Karpas-422 (cell line): ENCODE data around the gene QRICH2. TPM values are rescaled to one million over a fixed set of nuclear protein-coding genes. Genes with fewer than 3 reads are reported as not detected.
"Not testable (repeated sequence)": the region's sequence is repeated elsewhere in the genome, so short reads cannot be mapped to it uniquely, and the experiment has no call there.

ENCODE experiments used
- DNase-seq: peaks from one replicate; pipeline ENCODE4 v3.0.0-alpha.2; 2015
- H2AFZ ChIP-seq: fragments of 200-600 bp; sonication (generic); 2 replicates; pipeline ENCODE4 v1.6.1; 2014; ENCODE audit warnings: antibody characterized with exemption, low read length, mixed read lengths
- H3K27ac ChIP-seq: fragments of 200-600 bp; sonication (generic); 2 replicates; pipeline ENCODE4 v1.5.1; 2014; ENCODE audit warnings: mild to moderate bottlenecking, low read length, moderate library complexity
- H3K27me3 ChIP-seq: fragments of 200-600 bp; sonication (generic); 2 replicates; pipeline ENCODE4 v1.6.1; 2014; ENCODE audit warnings: low read length, mixed read lengths
- H3K36me3 ChIP-seq: fragments of 200-600 bp; sonication (generic); 2 replicates; pipeline ENCODE4 v1.6.1; 2014; ENCODE audit warnings: low read length, mixed read lengths; ENCODE audit not compliant: insufficient read depth
- H3K4me1 ChIP-seq: fragments of 200-600 bp; sonication (generic); 2 replicates; pipeline ENCODE4 v1.6.1; 2014; ENCODE audit warnings: mild to moderate bottlenecking, low read length, mixed read lengths
- H3K4me2 ChIP-seq: fragments of 200-600 bp; sonication (generic); 2 replicates; pipeline ENCODE4 v1.6.1; 2014; ENCODE audit warnings: low read length, low read depth, mild to moderate bottlenecking; ENCODE audit not compliant: poor library complexity, severe bottlenecking
- H3K4me3 ChIP-seq: fragments of 200-600 bp; sonication (generic); 2 replicates; pipeline ENCODE4 v1.5.1; 2014; ENCODE audit warnings: mild to moderate bottlenecking, antibody characterized with exemption, low read length, mixed read lengths
- H3K79me2 ChIP-seq: fragments of 200-600 bp; sonication (generic); 2 replicates; pipeline ENCODE4 v1.6.1; 2014; ENCODE audit warnings: mild to moderate bottlenecking, low read length, mixed read lengths
- H3K9ac ChIP-seq: fragments of 200-600 bp; sonication (generic); 2 replicates; pipeline ENCODE4 v1.6.0; 2014; ENCODE audit warnings: low read length
- H3K9me2 ChIP-seq: fragments of 200-600 bp; sonication (generic), shearing (Covaris generic); replicated peaks from 2 replicates; pipeline ENCODE4 v1.6.0; 2014; ENCODE audit warnings: mild to moderate bottlenecking, low read length, moderate library complexity; ENCODE audit not compliant: insufficient read depth
- H3K9me3 ChIP-seq: fragments of 300-700, 200-600 bp; sonication (generic); 2 replicates; pipeline ENCODE4 v1.6.1; 2014; ENCODE audit warnings: low read length, mixed read lengths
- H4K20me1 ChIP-seq: fragments of 200-600 bp; sonication (generic); 2 replicates; pipeline ENCODE4 v1.6.1; 2014; ENCODE audit warnings: mild to moderate bottlenecking, antibody characterized with exemption, low read length, low read depth; ENCODE audit not compliant: insufficient read depth
- total RNA-seq: library from RNA; depleted of rRNA; stranded (reverse); fragments of >200 nt; shearing (Covaris generic); gene quantifications from 2 replicates; pipeline ENCODE4 v1.2.3, GENCODE V29; 2014; ENCODE audit warnings: low replicate concordance

QRICH2 gene
- total RNA-seq, 1 experiment from 2014 or later: 3.1 TPM

- no peak overlapping the region for H3K4me2 ChIP-seq
Observed at GRCh38 chr17:76237859-76238313, 70.2 kb downstream of the QRICH2 start.

DNA sequence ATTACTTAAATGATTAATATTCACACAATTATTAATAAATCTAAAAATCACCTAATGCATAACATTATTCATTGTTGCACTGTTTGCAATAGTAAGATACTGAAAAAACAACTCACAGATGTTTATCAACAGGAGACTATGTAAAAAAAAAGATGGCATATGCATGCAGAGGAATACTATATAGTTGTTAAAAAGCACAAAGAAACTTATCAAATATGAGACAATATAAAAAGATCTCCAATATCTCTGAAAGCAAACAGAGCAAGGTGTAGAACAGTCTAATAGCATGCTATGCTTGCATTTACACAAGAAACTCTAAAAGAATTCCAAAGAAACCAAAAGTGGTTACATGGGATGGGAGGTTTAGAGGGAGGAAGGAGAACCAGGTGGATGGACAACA lies 71.5 kb downstream of the QRICH2 start:
- no peak for DNase-seq
- Histone ChIP-seq H3K79me2 (no peaks in the 10 kb centered on the region), H3K27ac (no peak overlapping the region), H2AFZ (no peak overlapping the region), H3K4me1 (no peaks in the 10 kb centered on the region), H4K20me1 (no peaks in the 10 kb centered on the region), H3K36me3 (no peaks in the 10 kb centered on the region), H3K4me2 (no peak overlapping the region), H3K9me2 (no peaks in the 10 kb centered on the region), H3K27me3 (no peaks in the 10 kb centered on the region), H3K9me3 (no peaks in the 10 kb centered on the region), H3K4me3 (no peak overlapping the region), H3K9ac (no peak overlapping the region)

More at GRCh38 chr17:76237859-76238313, 70.2 kb downstream of the QRICH2 start:
- H3K27ac ChIP-seq: no peak overlapping the region
- no peaks in the 10 kb centered on the region for H3K9me3 ChIP-seq
- no peaks in the 10 kb centered on the region for H3K79me2 ChIP-seq
- no peak overlapping the region for H2AFZ ChIP-seq
- no peaks in the 10 kb centered on the region for H3K9me2 ChIP-seq
- no peaks in the 10 kb centered on the region for H3K4me1 ChIP-seq
- DNase-seq: no peak
- H3K36me3 ChIP-seq: no peaks in the 10 kb centered on the region
- no peak overlapping the region for H3K4me3 ChIP-seq
- H3K27me3 ChIP-seq: no peaks in the 10 kb centered on the region
- no peaks in the 10 kb centered on the region for H4K20me1 ChIP-seq
- H3K9ac ChIP-seq: no peak overlapping the region

GRCh38 chr17:76235883-76236282 lies 72.2 kb downstream of the QRICH2 start:
- Histone ChIP-seq H3K79me2 (no peaks in the 10 kb centered on the region), H2AFZ (no peak overlapping the region), H3K36me3 (no peaks in the 10 kb centered on the region), H3K9me3 (no peaks in the 10 kb centered on the region), H3K4me2 (no peak overlapping the region), H3K27me3 (no peaks in the 10 kb centered on the region), H3K9ac (no peak overlapping the region), H3K4me3 (no peak overlapping the region), H3K4me1 (no peaks in the 10 kb centered on the region), H4K20me1 (no peaks in the 10 kb centered on the region), H3K9me2 (no peaks in the 10 kb centered on the region), H3K27ac (no peak overlapping the region)
- no peak for DNase-seq

- H3K36me3 ChIP-seq: no peaks in the 10 kb centered on the region
- H3K4me2 ChIP-seq: no peak overlapping the region
- no peak overlapping the region for H3K9ac ChIP-seq
- H2AFZ ChIP-seq: no peak overlapping the region
- H3K79me2 ChIP-seq: no peaks in the 10 kb centered on the region
- no peak for DNase-seq
- H3K27ac ChIP-seq: no peak overlapping the region
- H3K9me2 ChIP-seq: no peaks in the 10 kb centered on the region
- H3K9me3 ChIP-seq: no peaks in the 10 kb centered on the region
- no peaks in the 10 kb centered on the region for H3K4me1 ChIP-seq
- no peak overlapping the region for H3K4me3 ChIP-seq
- no peaks in the 10 kb centered on the region for H3K27me3 ChIP-seq
- H4K20me1 ChIP-seq: no peaks in the 10 kb centered on the region
Observed at GRCh38 chr17:76234354-76234679, 73.8 kb downstream of the QRICH2 start.

GRCh38 chr17:76233588-76234353 lies 74.3 kb downstream of the QRICH2 start:
- H3K27ac ChIP-seq: no peak overlapping the region
- H3K4me3 ChIP-seq: no peak overlapping the region
- no peaks in the 10 kb centered on the region for H3K79me2 ChIP-seq
- H3K4me2 ChIP-seq: no peak overlapping the region
- H3K36me3 ChIP-seq: no peaks in the 10 kb centered on the region
- no peaks in the 10 kb centered on the region for H4K20me1 ChIP-seq
- no peak overlapping the region for H3K9ac ChIP-seq
- no peaks in the 10 kb centered on the region for H3K4me1 ChIP-seq
- H2AFZ ChIP-seq: no peak overlapping the region
- H3K9me3 ChIP-seq: no peaks in the 10 kb centered on the region
- no peaks in the 10 kb centered on the region for H3K9me2 ChIP-seq
- no peaks in the 10 kb centered on the region for H3K27me3 ChIP-seq
- no peak for DNase-seq

DNA sequence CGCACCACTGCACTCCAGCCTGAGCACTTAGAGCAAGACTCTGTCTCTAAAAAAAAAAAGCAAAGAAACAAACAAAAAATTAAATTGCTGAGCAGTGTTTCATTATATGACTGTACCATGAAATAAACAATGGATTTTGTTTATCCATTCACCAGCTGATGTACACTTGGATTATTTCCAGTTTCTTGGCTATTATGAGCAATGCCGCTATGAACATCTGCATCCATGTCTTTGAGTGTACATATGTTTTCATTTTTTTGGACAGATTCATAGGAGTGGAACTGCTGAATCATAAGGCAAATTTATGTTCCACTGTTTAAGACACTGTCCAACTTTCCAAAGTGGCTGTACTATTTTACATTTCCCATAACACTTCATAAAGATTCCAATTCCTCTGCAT lies 75.7 kb downstream of the QRICH2 start:
- Histone ChIP-seq H3K9me2 (no peaks in the 10 kb centered on the region), H3K4me2 (no peak overlapping the region), H3K9me3 (no peaks in the 10 kb centered on the region), H2AFZ (no peak overlapping the region), H3K36me3 (no peaks in the 10 kb centered on the region), H3K27me3 (no peaks in the 10 kb centered on the region), H3K27ac (no peak overlapping the region), H3K9ac (no peak overlapping the region), H4K20me1 (no peaks in the 10 kb centered on the region), H3K79me2 (no peaks in the 10 kb centered on the region), H3K4me1 (no peaks in the 10 kb centered on the region), H3K4me3 (no peak overlapping the region)
- DNase-seq: no peak

GRCh38 chr17:76226749-76227148 lies 81.3 kb downstream of the QRICH2 start:
- not testable (repeated sequence) for H3K27ac ChIP-seq, H3K9me2 ChIP-seq, H3K9me3 ChIP-seq, H4K20me1 ChIP-seq, H3K4me3 ChIP-seq, H3K9ac ChIP-seq, H2AFZ ChIP-seq, H3K4me1 ChIP-seq, H3K27me3 ChIP-seq, H3K79me2 ChIP-seq, H3K36me3 ChIP-seq, H3K4me2 ChIP-seq, DNase-seq

DNA sequence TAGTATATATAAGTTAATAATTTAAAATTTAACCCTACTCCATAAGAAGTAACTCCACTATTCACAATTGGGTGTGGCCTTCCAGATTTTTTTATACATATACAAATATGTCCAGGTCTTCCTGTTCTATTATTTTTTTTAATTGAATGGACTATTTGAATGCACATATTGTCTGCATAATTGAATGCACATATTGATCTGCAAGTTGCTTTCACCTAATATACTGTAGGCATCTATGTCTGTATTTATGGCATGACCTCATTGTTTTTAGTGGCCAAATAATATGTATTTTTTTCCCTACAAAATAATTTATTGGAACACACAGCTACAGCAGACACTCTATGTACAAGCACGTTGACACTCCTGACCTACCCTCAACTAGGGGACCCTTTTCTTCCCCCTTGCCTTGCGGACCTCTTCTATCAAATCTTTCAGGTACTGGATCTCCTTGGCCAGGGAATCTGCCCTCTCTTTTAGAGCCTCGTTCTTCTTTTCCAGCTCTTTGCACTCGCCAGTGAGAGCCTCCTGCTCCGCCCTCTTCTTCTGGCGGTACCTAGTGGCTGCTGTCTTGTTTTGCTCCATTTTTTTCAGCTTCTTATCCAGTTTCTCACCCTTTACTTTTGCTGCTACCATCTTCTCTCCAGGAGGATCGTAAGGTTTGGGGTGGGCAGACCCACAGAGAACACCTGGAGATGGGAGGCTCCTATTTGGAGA lies 82.5 kb downstream of the QRICH2 start:
- not testable (repeated sequence) for H3K4me2 ChIP-seq, H3K27me3 ChIP-seq, H3K9ac ChIP-seq, H3K27ac ChIP-seq, H3K9me3 ChIP-seq, H3K4me1 ChIP-seq, H3K36me3 ChIP-seq, H3K9me2 ChIP-seq, H3K79me2 ChIP-seq, H3K4me3 ChIP-seq, DNase-seq, H4K20me1 ChIP-seq, H2AFZ ChIP-seq
